GM12878 (cell line): Measurements from ENCODE around the gene STX3. TPM values are rescaled to one million over a fixed set of nuclear protein-coding genes. Genes with fewer than 3 reads are reported as not detected.

Experiments used
- BACH1 ChIP-seq: fragments of 450-650 bp; IDR thresholded peaks from 2 replicates; pipeline ENCODE4 v1.6.1; 2017; ENCODE audit warnings: mild to moderate bottlenecking, borderline replicate concordance
- ESRRA ChIP-seq: IDR thresholded peaks from 2 replicates; pipeline ENCODE4 v1.6.1; 2012; ENCODE audit warnings: mild to moderate bottlenecking, low read length, improper control_type of control experiment
- IKZF1 ChIP-seq: fragments of 450-650 bp; conservative IDR thresholded peaks from 2 replicates; pipeline ENCODE4 v1.6.1; 2017; ENCODE audit warnings: antibody characterized with exemption, mild to moderate bottlenecking
- PML ChIP-seq: IDR thresholded peaks from 2 replicates; pipeline ENCODE4 v1.6.1; 2012; ENCODE audit warnings: low read length, inconsistent platforms
- SMARCA5 ChIP-seq: fragments of 450-650 bp; IDR thresholded peaks from 2 replicates; pipeline ENCODE4 v1.6.1; 2017; ENCODE audit warnings: mild to moderate bottlenecking
- polyA plus RNA-seq, 11 experiments: library from polyadenylated mRNA; depleted of rRNA in 4 of 11; unstranded in 6 of 11; stranded (reverse) in 5 of 11; fragments of >200 nt; fragmentation: Nextera tagmentation in 4 of 11; fragmentation: Illumina TruSeq in 1 of 11; extraction: Ambion mirVana in 4 of 11; extraction: Trizol in 1 of 11; gene quantifications; 1 replicate in 1 of 11; 2 replicates in 10 of 11; pipeline versions ENCODE4 v1.2.1 to v1.2.3, GENCODE V29; 2011 to 2016; ENCODE audit warnings: inconsistent platforms in 2 of 11, missing spikeins in 2 of 11, low read depth in 1 of 11
- total RNA-seq, 4 experiments: library from RNA; depleted of rRNA in 3 of 4; stranded (reverse); fragments of >200 nt in 3 of 4; fragmentation: Illumina TruSeq in 1 of 4; extraction: Trizol in 1 of 4; gene quantifications; 2 replicates each; pipeline versions ENCODE4 v1.2.1 to v1.2.3, GENCODE V29; 2013 to 2021
- TF ChIP-seq, protein P1 (sequence below): fragments of 450-650 bp; IDR thresholded peaks from 2 replicates; pipeline ENCODE4 v1.6.1; 2018; ENCODE audit warnings: mild to moderate bottlenecking, low read depth, moderate library complexity; ENCODE audit not compliant: partially characterized antibody
- TF ChIP-seq, protein P2 (sequence below), 3 experiments: IDR thresholded peaks in 2 of 3; conservative IDR thresholded peaks in 1 of 3; 2 replicates each; pipeline ENCODE4 v1.5.1; 2011; ENCODE audit warnings: low read depth in 3 of 3, low read length in 3 of 3, mild to moderate bottlenecking in 3 of 3, control low read depth in 2 of 3, moderate library complexity in 2 of 3, inconsistent platforms in 1 of 3, mixed read lengths in 1 of 3; ENCODE audit not compliant: control insufficient read depth in 2 of 3, insufficient read depth in 1 of 3; ENCODE audit errors: extremely low read depth in 1 of 3

Gene STX3
- total and polyA plus RNA-seq, 10 of the 15 experiments (the other 5 are each of a cell fraction or from before 2014, with no cell fraction given), result 0.11 to 2.5 (median 1.1) TPM

DNA sequence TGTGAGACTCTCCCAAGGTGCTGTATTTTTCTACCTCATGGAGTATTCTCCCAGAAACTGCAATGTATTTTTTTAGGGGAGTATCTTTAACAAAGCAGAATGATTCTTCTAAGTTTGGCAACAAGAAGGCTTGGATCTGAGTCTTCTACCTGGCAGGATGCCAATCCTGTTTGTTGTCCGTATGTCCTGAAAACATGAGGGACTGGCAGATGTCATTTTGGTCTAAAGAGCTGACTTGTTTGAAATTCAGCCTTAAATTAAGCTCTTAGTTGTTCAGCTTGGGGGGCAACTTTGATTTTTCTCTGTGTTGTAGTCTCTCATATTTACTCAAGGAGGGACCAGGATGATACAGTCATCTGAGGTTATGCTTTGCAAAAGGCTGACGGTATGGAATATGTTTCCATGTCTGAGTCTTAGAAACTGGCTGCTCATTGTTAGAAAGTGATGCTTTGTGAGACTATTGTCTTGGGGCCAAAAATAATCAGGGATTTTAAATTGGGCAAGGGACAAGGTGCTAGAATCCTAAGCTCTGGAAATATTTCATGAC lies 46.1 kb downstream of the STX3 start (continued):
- TF ChIP-seq, protein P1, sequence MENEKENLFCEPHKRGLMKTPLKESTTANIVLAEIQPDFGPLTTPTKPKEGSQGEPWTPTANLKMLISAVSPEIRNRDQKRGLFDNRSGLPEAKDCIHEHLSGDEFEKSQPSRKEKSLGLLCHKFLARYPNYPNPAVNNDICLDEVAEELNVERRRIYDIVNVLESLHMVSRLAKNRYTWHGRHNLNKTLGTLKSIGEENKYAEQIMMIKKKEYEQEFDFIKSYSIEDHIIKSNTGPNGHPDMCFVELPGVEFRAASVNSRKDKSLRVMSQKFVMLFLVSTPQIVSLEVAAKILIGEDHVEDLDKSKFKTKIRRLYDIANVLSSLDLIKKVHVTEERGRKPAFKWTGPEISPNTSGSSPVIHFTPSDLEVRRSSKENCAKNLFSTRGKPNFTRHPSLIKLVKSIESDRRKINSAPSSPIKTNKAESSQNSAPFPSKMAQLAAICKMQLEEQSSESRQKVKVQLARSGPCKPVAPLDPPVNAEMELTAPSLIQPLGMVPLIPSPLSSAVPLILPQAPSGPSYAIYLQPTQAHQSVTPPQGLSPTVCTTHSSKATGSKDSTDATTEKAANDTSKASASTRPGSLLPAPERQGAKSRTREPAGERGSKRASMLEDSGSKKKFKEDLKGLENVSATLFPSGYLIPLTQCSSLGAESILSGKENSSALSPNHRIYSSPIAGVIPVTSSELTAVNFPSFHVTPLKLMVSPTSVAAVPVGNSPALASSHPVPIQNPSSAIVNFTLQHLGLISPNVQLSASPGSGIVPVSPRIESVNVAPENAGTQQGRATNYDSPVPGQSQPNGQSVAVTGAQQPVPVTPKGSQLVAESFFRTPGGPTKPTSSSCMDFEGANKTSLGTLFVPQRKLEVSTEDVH, result no peak
- TF ChIP-seq IKZF1 (no peak), PML (no peak), BACH1 (no peak), SMARCA5 (no peak), ESRRA (no peak)
- TF ChIP-seq, protein P2, sequence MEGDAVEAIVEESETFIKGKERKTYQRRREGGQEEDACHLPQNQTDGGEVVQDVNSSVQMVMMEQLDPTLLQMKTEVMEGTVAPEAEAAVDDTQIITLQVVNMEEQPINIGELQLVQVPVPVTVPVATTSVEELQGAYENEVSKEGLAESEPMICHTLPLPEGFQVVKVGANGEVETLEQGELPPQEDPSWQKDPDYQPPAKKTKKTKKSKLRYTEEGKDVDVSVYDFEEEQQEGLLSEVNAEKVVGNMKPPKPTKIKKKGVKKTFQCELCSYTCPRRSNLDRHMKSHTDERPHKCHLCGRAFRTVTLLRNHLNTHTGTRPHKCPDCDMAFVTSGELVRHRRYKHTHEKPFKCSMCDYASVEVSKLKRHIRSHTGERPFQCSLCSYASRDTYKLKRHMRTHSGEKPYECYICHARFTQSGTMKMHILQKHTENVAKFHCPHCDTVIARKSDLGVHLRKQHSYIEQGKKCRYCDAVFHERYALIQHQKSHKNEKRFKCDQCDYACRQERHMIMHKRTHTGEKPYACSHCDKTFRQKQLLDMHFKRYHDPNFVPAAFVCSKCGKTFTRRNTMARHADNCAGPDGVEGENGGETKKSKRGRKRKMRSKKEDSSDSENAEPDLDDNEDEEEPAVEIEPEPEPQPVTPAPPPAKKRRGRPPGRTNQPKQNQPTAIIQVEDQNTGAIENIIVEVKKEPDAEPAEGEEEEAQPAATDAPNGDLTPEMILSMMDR (IDR thresholded peaks at IDR 0.05 in 2 of 3, conservative IDR thresholded peaks at IDR 0.05 in 1 of 3; ENCODE audit: control insufficient read depth in 2 of 3, extremely low read depth in 1 of 3, insufficient read depth in 1 of 3, low read depth in 3 of 3, low read length in 3 of 3), result no peak
